K562 (cell line): ENCODE measurements around the gene FANCD2. TPM values are rescaled to one million over a fixed set of nuclear protein-coding genes. Genes with fewer than 3 reads are reported as not detected.

Experiments
- AFF4 ChIP-seq: sonication (generic); formaldehyde crosslinking; IDR thresholded peaks from 2 replicates; pipeline ENCODE4 v1.8.0; 2023; ENCODE audit warnings: mild to moderate bottlenecking, missing genetic modification reagents
- BRD4 ChIP-seq: fragments of 200-600 bp; sonication (generic); IDR thresholded peaks from 2 replicates; pipeline ENCODE4 v1.6.1; 2017; ENCODE audit warnings: inconsistent platforms
- ELK1 ChIP-seq: sonication (generic); formaldehyde crosslinking; IDR thresholded peaks from 2 replicates; pipeline ENCODE4 v1.8.1; 2022; ENCODE audit warnings: missing genetic modification reagents
- FOXJ3 ChIP-seq: sonication (generic); formaldehyde crosslinking; IDR thresholded peaks from 2 replicates; pipeline ENCODE4 v1.4.0; 2020; ENCODE audit warnings: mild to moderate bottlenecking, missing genetic modification reagents
- HLTF ChIP-seq: fragments of 450-650 bp; IDR thresholded peaks from 2 replicates; pipeline ENCODE4 v1.6.1; 2016
- LEF1 ChIP-seq: fragments of 450-650 bp; IDR thresholded peaks from 2 replicates; pipeline ENCODE4 v1.6.1; 2016; ENCODE audit warnings: mild to moderate bottlenecking
- MLX ChIP-seq, 2 experiments: fragments of 450-650 bp in 1 of 2; sonication (generic) in 1 of 2; formaldehyde crosslinking; conservative IDR thresholded peaks; 2 replicates each; pipeline versions ENCODE4 v1.4.0 to v1.8.1; 2020 to 2022; ENCODE audit warnings: mild to moderate bottlenecking in 1 of 2, missing genetic modification reagents in 1 of 2
- ZBTB11 ChIP-seq, 3 experiments: fragments of 200-800 bp in 1 of 3; fragments of 250-450 bp in 1 of 3; fragments of 450-650 bp in 1 of 3; sonication (Bioruptor Pico) in 1 of 3; sonication (Bioruptor generic) in 1 of 3; formaldehyde crosslinking in 1 of 3; IDR thresholded peaks; 2 replicates each; pipeline versions ENCODE4 v1.6.1 to v1.8.0; 2016 to 2022; ENCODE audit warnings: mild to moderate bottlenecking in 2 of 3, missing genetic modification characterization in 2 of 3, missing compliant biosample characterization in 1 of 3, moderate library complexity in 1 of 3
- ZNF609 ChIP-seq: sonication (generic); formaldehyde crosslinking; IDR thresholded peaks from 2 replicates; pipeline ENCODE4 v1.8.1; 2023; ENCODE audit warnings: missing genetic modification reagents, mild to moderate bottlenecking, borderline replicate concordance
- ZNF766 ChIP-seq: fragments of 200-800 bp; sonication (Bioruptor generic); conservative IDR thresholded peaks from 2 replicates; pipeline ENCODE4 v1.6.1; 2016; ENCODE audit warnings: missing genetic modification characterization, missing compliant biosample characterization
- polyA plus RNA-seq, 8 experiments: library from polyadenylated mRNA; depleted of rRNA in 4 of 8; stranded (reverse) in 5 of 8; unstranded in 3 of 8; fragments of >200 nt; fragmentation: Nextera tagmentation in 2 of 8; fragmentation: Illumina TruSeq in 1 of 8; extraction: Ambion mirVana in 2 of 8; extraction: Trizol in 1 of 8; gene quantifications; 2 replicates each; pipeline versions ENCODE4 v1.2.1 to v1.2.3, GENCODE V29; 2011 to 2014; ENCODE audit warnings: inconsistent platforms in 1 of 8, missing spikeins in 1 of 8
- total RNA-seq, 7 experiments: library from RNA; depleted of rRNA in 6 of 7; stranded (reverse); fragments of >200 nt in 6 of 7; fragmentation: Illumina TruSeq in 2 of 7; extraction: Trizol in 2 of 7; gene quantifications; 2 replicates each; pipeline versions ENCODE4 v1.2.1 to v1.2.3, GENCODE V29; 2011 to 2021; ENCODE audit warnings: low replicate concordance in 1 of 7

FANCD2 gene
- total and polyA plus RNA-seq, 9 of the 15 experiments (the other 6 are each of a cell fraction or from before 2014, with no cell fraction given): 59.4 to 137 (median 96.1) TPM

GRCh38 chr3:10026084-10026890, at the start of gene FANCD2 (continued):
- no peak for TF ChIP-seq ZNF609 (CRISPR knock-in tag)
- peak in 1 of 3 experiments; percentile 58; a peak in 2 of 6 replicates for TF ChIP-seq ZBTB11 (CRISPR knock-in tag; IDR thresholded peaks at IDR 0.05)
- peak; percentile 59; the same call in 1 of the 2 replicates for TF ChIP-seq HLTF
- TF ChIP-seq FOXJ3: no peak
- peak; percentile 73; the same call in 1 of the 2 replicates for TF ChIP-seq AFF4
- TF ChIP-seq BRD4: no peak; the same call in 1 of the 2 replicates
- no peak; a peak in 1 of 4 replicates for TF ChIP-seq MLX (CRISPR knock-in tag; conservative IDR thresholded peaks at IDR 0.05)
- peak; percentile 45; the same call in 1 of the 2 replicates for TF ChIP-seq LEF1
- TF ChIP-seq ELK1 (CRISPR knock-in tag): no peak
- no peak for TF ChIP-seq ZNF766 (CRISPR knock-in tag)
